Astrocyte of the cerebellum (primary cell): ENCODE data around the gene CACNA2D3.
A peak's percentile ranks its signal among the peaks of the same experiment; 100 is the strongest.

ENCODE experiments used
- DNase-seq: peaks from one replicate; pipeline ENCODE4 v3.0.0-alpha.2; 2011; ENCODE audit warnings: low read depth
- H3K4me3 ChIP-seq: 2 replicates; pipeline ENCODE4 v1.5.1; 2011; ENCODE audit warnings: mild to moderate bottlenecking, low read depth, low read length, moderate library complexity
- in situ Hi-C: cut with HindIII; loops from 2 replicates; pipeline ENCODE4 v1.10.0; 2017; ENCODE audit warnings: low sequenced_read_pairs
- TF ChIP-seq, protein P1 (sequence below): IDR thresholded peaks from 2 replicates; pipeline ENCODE4 v1.5.1; 2012; ENCODE audit warnings: low read length, low read depth, moderate library complexity, mild to moderate bottlenecking; ENCODE audit errors: missing control alignments

Gene CACNA2D3

DNA sequence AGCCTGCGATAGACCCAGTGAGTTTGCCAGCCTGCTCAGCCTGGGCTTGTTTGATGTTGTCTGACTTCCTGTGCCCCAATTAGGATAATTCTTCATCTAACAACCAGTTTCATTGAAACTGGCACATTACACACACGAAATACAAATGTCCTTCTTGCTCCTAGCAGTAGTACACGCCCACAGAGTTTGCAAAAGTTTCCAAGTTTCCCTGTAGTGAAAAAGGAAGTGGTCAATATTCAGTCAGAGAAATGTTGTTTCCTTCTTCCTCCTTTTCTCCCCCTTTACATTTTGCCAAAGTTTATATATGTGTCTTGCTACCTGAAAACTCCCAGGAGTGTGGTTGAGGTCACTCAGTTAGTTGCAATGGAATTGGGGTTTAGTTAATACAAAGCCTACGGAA, 863.9 kb downstream of the CACNA2D3 start:
- no peak for DNase-seq
- TF ChIP-seq, protein P1, sequence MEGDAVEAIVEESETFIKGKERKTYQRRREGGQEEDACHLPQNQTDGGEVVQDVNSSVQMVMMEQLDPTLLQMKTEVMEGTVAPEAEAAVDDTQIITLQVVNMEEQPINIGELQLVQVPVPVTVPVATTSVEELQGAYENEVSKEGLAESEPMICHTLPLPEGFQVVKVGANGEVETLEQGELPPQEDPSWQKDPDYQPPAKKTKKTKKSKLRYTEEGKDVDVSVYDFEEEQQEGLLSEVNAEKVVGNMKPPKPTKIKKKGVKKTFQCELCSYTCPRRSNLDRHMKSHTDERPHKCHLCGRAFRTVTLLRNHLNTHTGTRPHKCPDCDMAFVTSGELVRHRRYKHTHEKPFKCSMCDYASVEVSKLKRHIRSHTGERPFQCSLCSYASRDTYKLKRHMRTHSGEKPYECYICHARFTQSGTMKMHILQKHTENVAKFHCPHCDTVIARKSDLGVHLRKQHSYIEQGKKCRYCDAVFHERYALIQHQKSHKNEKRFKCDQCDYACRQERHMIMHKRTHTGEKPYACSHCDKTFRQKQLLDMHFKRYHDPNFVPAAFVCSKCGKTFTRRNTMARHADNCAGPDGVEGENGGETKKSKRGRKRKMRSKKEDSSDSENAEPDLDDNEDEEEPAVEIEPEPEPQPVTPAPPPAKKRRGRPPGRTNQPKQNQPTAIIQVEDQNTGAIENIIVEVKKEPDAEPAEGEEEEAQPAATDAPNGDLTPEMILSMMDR: no peak
- in situ Hi-C loops: no loop called here
- no peak overlapping the region for H3K4me3 ChIP-seq

DNA sequence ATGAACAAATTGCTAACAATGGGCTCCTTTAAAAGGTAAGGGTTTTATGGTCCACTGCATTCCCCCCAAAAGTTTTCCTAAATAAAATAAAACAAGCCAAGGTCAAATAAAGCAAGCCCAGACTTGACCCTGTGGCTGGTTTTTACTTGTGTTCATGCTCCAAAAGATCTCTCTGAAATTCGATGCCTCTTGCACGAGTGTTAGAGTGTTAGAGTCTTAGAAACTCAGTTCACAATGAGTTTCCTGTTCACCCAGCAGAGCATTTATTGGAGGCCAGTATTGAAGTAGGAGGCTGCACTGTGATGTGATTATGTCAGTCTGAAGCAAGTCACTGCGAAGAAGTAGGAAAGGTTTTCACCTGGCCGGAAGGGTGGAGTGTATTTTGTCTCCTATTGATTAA, 865.4 kb downstream of the CACNA2D3 start:
- DNase-seq: no peak
- in situ Hi-C loops: no loop called here
- TF ChIP-seq, protein P1: no peak
- H3K4me3 ChIP-seq: no peak overlapping the region

DNA sequence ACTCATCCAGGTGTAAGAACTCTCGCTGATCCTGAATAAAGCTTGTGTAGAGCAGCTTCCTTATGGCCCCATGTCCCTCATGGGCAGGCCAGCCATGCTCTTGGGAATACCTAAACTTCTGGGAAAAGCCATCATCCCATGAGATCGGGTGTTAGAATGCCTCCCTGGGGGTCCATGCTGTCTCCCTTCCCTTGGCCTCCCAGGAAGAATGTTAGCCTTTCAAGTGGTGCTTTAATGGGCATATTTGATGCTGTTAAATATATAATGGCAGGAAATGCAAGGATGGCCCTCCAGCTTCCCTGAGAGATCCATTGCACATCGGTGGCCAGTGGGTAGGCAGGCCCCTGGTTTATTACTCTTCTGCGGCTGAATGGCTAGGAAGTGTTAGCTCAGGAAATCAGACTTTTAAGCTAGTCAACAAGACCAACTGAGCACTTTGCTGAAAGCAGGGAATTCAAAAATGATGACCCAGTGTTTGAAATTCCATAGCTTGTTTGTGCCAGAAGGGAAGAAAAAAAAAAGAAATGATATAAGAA, 866.0 kb downstream of the CACNA2D3 start:
- in situ Hi-C loops: no loop called here
- TF ChIP-seq, protein P1: no peak
- no peak overlapping the region for H3K4me3 ChIP-seq
- DNase-seq: no peak

DNA sequence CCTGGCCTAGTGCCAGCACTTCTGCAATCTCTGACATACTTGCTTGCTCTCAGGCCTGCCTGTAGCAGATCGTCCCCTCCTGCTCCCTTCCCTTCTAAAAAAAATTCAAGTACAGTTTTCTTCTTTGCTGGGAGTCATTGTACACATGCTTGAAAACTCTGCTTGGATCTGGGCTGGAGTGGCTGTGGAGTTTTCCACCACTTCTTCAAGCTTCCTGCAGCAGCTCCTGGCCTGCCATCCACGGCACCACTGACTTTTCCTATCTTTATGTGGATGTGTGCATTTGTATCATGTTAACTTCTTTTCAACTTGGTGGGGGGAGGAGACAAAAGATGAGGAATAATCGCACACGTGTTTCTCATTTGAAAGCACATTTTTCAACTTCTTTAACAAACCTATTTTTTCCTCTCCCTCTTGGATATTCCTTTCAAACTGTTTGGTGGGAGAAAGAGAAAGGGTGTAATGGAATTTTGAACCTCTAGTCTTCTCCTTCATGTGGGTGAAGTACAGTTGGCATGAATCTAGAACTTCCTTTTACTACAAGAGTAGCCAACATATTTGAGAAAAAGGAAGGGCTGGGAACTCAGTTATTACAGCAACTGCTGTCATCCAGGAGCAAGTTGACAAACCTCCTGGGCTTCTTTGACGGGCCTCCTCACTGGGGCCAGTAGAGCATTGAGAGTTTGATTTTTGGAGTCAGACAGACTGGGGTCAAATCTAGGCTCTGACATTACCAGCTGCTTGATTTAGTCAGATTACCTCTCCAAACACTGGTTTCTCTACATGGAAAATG, 866.7 kb downstream of the CACNA2D3 start:
- TF ChIP-seq, protein P1: no peak
- DNase-seq: no peak
- H3K4me3 ChIP-seq: no peak overlapping the region
- in situ Hi-C loops: no loop called here

DNA sequence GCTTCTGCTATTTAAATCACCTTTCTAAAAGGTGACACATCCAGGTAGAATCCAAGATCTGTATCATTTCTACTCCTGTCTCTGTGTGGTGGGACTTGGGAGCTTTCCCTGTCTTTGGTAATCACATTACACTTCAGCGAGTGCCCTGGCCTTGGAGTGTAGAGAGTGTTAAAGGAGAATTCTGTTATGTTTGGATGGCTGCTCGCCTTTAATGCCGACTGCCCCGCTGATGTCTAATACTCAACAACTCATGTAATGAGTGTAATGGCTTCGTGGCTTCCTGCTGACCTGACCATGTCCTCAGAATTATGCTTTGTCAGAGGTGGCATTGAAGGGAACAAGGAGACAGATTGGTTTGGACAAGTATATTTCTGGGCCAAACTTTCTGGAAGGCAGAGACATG, 871.8 kb downstream of the CACNA2D3 start:
- H3K4me3 ChIP-seq: no peak overlapping the region
- DNase-seq: no peak
- in situ Hi-C loops: no loop called here
- TF ChIP-seq, protein P1: no peak

DNA sequence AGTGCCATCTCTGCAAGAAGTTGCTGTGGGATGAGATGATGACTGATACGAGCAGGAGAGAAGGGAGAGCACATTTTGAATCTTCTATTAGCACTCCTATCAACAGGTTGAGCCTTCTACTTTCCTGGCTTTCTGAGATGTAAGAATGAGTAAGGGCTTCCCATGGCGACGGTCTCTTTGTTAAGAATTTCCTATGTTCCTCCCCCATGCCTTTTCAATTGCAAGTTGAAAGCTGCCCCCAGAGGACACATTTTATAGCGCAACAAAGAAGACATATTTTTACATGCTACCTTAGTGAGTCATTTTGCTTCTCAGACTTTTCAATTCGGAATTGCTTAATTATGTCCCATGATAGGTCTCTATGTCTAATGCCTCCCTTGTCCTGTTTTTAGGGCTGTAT, 876.8 kb downstream of the CACNA2D3 start:
- TF ChIP-seq, protein P1: peak; percentile 70
- in situ Hi-C loops: no loop called here
- peak; percentile 95 for DNase-seq
- H3K4me3 ChIP-seq: no peak overlapping the region
